OCI-LY3 (cell line): ENCODE data around the gene KRTAP3-1.
"Not testable (repeated sequence)": the region's sequence is repeated elsewhere in the genome, so short reads cannot be mapped to it uniquely, and the experiment has no call there.

Source experiments
- H2AFZ ChIP-seq: fragments of 200-600, 300-600 bp; shearing (Covaris generic); 2 replicates; pipeline ENCODE4 v1.6.0; 2014; ENCODE audit warnings: antibody characterized with exemption, low read depth, low read length
- H3K27ac ChIP-seq: fragments of 200-600, 300-600 bp; sonication (generic); 2 replicates; pipeline ENCODE4 v1.5.1; 2014; ENCODE audit warnings: mild to moderate bottlenecking, low read length, moderate library complexity, mixed read lengths
- H3K27me3 ChIP-seq: fragments of 200-600, 300-600 bp; sonication (generic); 2 replicates; pipeline ENCODE4 v1.6.1; 2014; ENCODE audit warnings: low read depth, low read length, mixed read lengths
- H3K36me3 ChIP-seq: fragments of 200-600, 300-600 bp; sonication (generic); replicated peaks from 2 replicates; pipeline ENCODE3; 2014; ENCODE audit warnings: low read depth, low read length, mixed read lengths
- H3K4me1 ChIP-seq: fragments of 300-600, 200-600 bp; sonication (generic); 2 replicates; pipeline ENCODE4 v1.6.1; 2014; ENCODE audit warnings: low read length, mixed read lengths
- H3K4me2 ChIP-seq: fragments of 200-600, 300-600 bp; sonication (generic); 2 replicates; pipeline ENCODE4 v1.6.1; 2014; ENCODE audit warnings: low read length, mixed read lengths
- H3K4me3 ChIP-seq: fragments of 300-600, 200-600 bp; sonication (generic); 2 replicates; pipeline ENCODE4 v1.5.1; 2014; ENCODE audit warnings: antibody characterized with exemption, mild to moderate bottlenecking, low read length, moderate library complexity
- H3K79me2 ChIP-seq: fragments of 300-600, 200-600 bp; shearing (Covaris generic); 2 replicates; pipeline ENCODE4 v1.6.1; 2014; ENCODE audit warnings: mild to moderate bottlenecking, low read length, mixed read lengths
- H3K9ac ChIP-seq: fragments of 300-600, 200-600 bp; shearing (Covaris generic); 2 replicates; pipeline ENCODE4 v1.6.0; 2014; ENCODE audit warnings: mild to moderate bottlenecking, low read length, moderate library complexity
- H3K9me3 ChIP-seq: fragments of 200-600, 300-600 bp; shearing (Covaris generic); 2 replicates; pipeline ENCODE4 v1.6.1; 2014; ENCODE audit warnings: low read length, mixed read lengths; ENCODE audit not compliant: insufficient read depth
- H4K20me1 ChIP-seq: fragments of 200-600, 300-600 bp; sonication (generic); 2 replicates; pipeline ENCODE4 v1.6.1; 2016; ENCODE audit warnings: low read length, mixed read lengths; ENCODE audit not compliant: insufficient read depth
- CTCF ChIP-seq: fragments of 200-600, 300-600 bp; sonication (generic); IDR thresholded peaks from 2 replicates; pipeline ENCODE4 v1.5.1; 2014; ENCODE audit warnings: antibody characterized with exemption, low read length, low read depth
- EZH2phosphoT487 ChIP-seq: fragments of 200-600 bp; shearing (Covaris generic); IDR thresholded peaks from 2 replicates; pipeline ENCODE4 v1.6.1; 2018; ENCODE audit warnings: antibody characterized with exemption, mixed run types, low read depth

Gene KRTAP3-1

DNA sequence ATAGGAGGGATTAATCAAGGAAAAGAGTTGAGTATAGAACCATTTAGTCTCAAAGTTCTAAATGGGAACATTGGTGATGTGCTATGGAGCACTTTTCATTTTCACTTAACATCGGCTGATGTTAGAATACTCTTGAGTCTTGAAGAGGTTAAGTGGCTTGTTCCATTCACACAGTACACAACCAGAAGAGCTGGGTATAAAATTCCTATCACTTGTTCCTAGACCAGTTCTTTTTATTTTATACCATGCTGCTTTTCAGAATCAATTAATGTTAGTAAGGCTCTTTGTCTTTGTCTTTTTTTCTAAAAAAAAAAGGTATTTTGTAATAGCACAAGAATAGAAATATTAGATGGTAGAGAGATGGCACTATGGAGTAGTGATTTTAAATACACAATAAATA is 34.0 kb upstream of the KRTAP3-1 start:
- H3K27me3 ChIP-seq, result peaks cover 16% of the 10 kb centered on the region; the same call in 1 of the 2 replicates
- H3K4me3 ChIP-seq, result no peak overlapping the region
- H3K36me3 ChIP-seq, result no peaks in the 10 kb centered on the region
- no peak for TF ChIP-seq CTCF
- no peak for TF ChIP-seq EZH2phosphoT487
- H3K4me1 ChIP-seq, result no peaks in the 10 kb centered on the region
- no peaks in the 10 kb centered on the region for H3K79me2 ChIP-seq
- no peak overlapping the region for H2AFZ ChIP-seq
- H3K4me2 ChIP-seq, result no peak overlapping the region
- H3K9me3 ChIP-seq, result no peaks in the 10 kb centered on the region
- no peaks in the 10 kb centered on the region for H4K20me1 ChIP-seq
- H3K27ac ChIP-seq, result no peak overlapping the region
- H3K9ac ChIP-seq, result no peak overlapping the region

- not testable (repeated sequence) for H2AFZ ChIP-seq
Observed at GRCh38 chr17:41040783-41041571, 32.0 kb upstream of the KRTAP3-1 start, which contains the start of gene KRTAP1-1. Gene KRTAP1-1 (minus strand): TSS chr17:41041450. CDS start chr17:41041397, 53 bp downstream.

DNA sequence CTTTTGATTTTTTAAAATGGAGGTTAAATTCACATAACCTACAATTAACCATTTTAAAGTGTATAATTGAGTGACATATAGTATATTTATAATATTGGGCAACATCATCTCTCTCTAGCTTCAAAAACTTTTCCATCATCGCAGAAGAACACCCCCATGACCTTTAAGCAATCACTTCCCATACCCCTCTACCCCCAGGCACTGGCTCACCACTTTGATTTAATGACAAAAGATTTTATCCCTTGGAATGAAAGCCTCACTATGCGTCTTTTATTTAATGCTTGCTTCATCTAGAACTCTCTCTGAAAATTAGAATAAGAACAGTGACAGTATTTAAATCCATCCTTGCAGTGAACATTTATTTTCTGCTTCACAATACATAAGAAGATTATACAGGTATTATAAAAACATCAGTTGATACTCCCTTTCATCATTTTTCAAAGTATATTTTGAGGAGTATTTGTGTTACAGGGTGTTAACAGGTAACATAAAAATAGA is 29.0 kb upstream of the KRTAP3-1 start:
- TF ChIP-seq CTCF (no peak), EZH2phosphoT487 (no peak)
- Histone ChIP-seq H3K4me2 (no peak overlapping the region), H3K9ac (no peak overlapping the region), H3K27me3 (peaks cover 37% of the 10 kb centered on the region; the same call in 1 of the 2 replicates), H3K79me2 (no peaks in the 10 kb centered on the region), H3K36me3 (no peaks in the 10 kb centered on the region), H3K27ac (no peak overlapping the region), H2AFZ (no peak overlapping the region), H4K20me1 (no peaks in the 10 kb centered on the region), H3K4me3 (no peak overlapping the region), H3K4me1 (no peaks in the 10 kb centered on the region), H3K9me3 (no peaks in the 10 kb centered on the region)

More at GRCh38 chr17:41040783-41041571, 32.0 kb upstream of the KRTAP3-1 start, which contains the start of gene KRTAP1-1:
- H4K20me1 ChIP-seq, H3K4me2 ChIP-seq, H3K36me3 ChIP-seq, H3K79me2 ChIP-seq, H3K9me3 ChIP-seq, H3K9ac ChIP-seq, H3K27ac ChIP-seq, H3K4me3 ChIP-seq, H3K4me1 ChIP-seq: not testable (repeated sequence)
- H3K27me3 ChIP-seq, result peaks cover 34% of the 10 kb centered on the region; the same call in 1 of the 2 replicates

- H3K79me2 ChIP-seq, H3K4me2 ChIP-seq, H3K9ac ChIP-seq, H3K36me3 ChIP-seq, H3K4me1 ChIP-seq, H3K4me3 ChIP-seq, H3K27ac ChIP-seq, H3K9me3 ChIP-seq, H4K20me1 ChIP-seq, H2AFZ ChIP-seq: not testable (repeated sequence)
- peaks cover 34% of the 10 kb centered on the region; the same call in 1 of the 2 replicates for H3K27me3 ChIP-seq
Observed at GRCh38 chr17:41034346-41034935, 25.5 kb upstream of the KRTAP3-1 start, which contains the start of gene KRTAP1-3. Gene KRTAP1-3 (minus strand): TSS chr17:41034874. CDS start chr17:41034821, 53 bp downstream.
